H1 (cell line): ENCODE results near the gene CAPZB. TPM values are rescaled to one million over a fixed set of nuclear protein-coding genes. Genes with fewer than 3 reads are reported as not detected.

Experiments used
- CTCF ChIA-PET: fragments of 300-600 bp; sonication (Branson Sonifier 250); formaldehyde crosslinking; loops from one replicate; lab custom pipeline; 2021; ENCODE audit not compliant: partially characterized antibody; lab: Charles Lee
- POLR2A ChIA-PET: fragments of 300-600 bp; sonication (Branson Sonifier 250); formaldehyde crosslinking; loops from one replicate; lab custom pipeline; 2021; ENCODE audit warnings: inconsistent platforms; ENCODE audit not compliant: partially characterized antibody; lab: Charles Lee
- DNase-seq, 2 experiments: peaks; one replicate each; pipeline versions ENCODE4 v3.0.0 to v3.0.0-alpha.2; 2010 to 2022; ENCODE audit warnings: low spot score in 2 of 2, low read depth in 1 of 2, mixed read lengths in 1 of 2
- FAIRE-seq: peaks from 2 replicates; lab custom pipeline; 2011; peaks lifted over from hg19 to GRCh38; lab: Jason Lieb, UNC
- H2AFZ ChIP-seq: 2 replicates; pipeline ENCODE4 v1.8.1; 2012; ENCODE audit warnings: low read length, inconsistent platforms
- H2AK5ac ChIP-seq: 2 replicates; pipeline ENCODE4 v1.6.1; 2013; ENCODE audit warnings: low read depth, low read length
- H2BK120ac ChIP-seq: replicated peaks from 2 replicates; pipeline ENCODE3; 2013; ENCODE audit warnings: low read depth, low read length, inconsistent platforms
- H2BK12ac ChIP-seq: 2 replicates; pipeline ENCODE4 v1.6.1; 2013; ENCODE audit warnings: low read depth, low read length
- H2BK15ac ChIP-seq: 2 replicates; pipeline ENCODE4 v1.6.1; 2013; ENCODE audit warnings: low read length
- H2BK20ac ChIP-seq: 2 replicates; pipeline ENCODE4 v1.6.1; 2013; ENCODE audit warnings: low read length
- H2BK5ac ChIP-seq: 2 replicates; pipeline ENCODE4 v1.6.1; 2013; ENCODE audit warnings: low read depth, low read length
- H3K14ac ChIP-seq: 2 replicates; pipeline ENCODE4 v1.6.1; 2013; ENCODE audit warnings: inconsistent platforms; ENCODE audit not compliant: insufficient read length
- H3K18ac ChIP-seq: 2 replicates; pipeline ENCODE4 v1.6.1; 2013; ENCODE audit warnings: low read length; ENCODE audit errors: extremely low read depth
- H3K23ac ChIP-seq: 2 replicates; pipeline ENCODE4 v1.6.1; 2013; ENCODE audit warnings: inconsistent platforms; ENCODE audit not compliant: insufficient read length
- H3K23me2 ChIP-seq: 2 replicates; pipeline ENCODE4 v1.6.1; 2013; ENCODE audit warnings: low read depth, low read length
- H3K27ac ChIP-seq: 2 replicates; pipeline ENCODE4 v1.6.1; 2011; ENCODE audit warnings: low read depth, low read length, inconsistent platforms
- H3K27me3 ChIP-seq, 4 experiments: replicated peaks in 1 of 4; 1 replicate in 1 of 4; 2 replicates in 3 of 4; pipeline versions ENCODE4 v1.6.1 to v1.8.1; 2011 to 2013; ENCODE audit warnings: low read length in 3 of 4, mild to moderate bottlenecking in 3 of 4, inconsistent platforms in 2 of 4, mixed read lengths in 2 of 4, moderate library complexity in 1 of 4; ENCODE audit not compliant: control insufficient read depth in 3 of 4, insufficient read depth in 3 of 4; ENCODE audit errors: extremely low read depth in 1 of 4
- H3K36me3 ChIP-seq, 4 experiments: 2 replicates each; pipeline versions ENCODE4 v1.6.1 to v1.8.1; 2011 to 2013; ENCODE audit warnings: mild to moderate bottlenecking in 4 of 4, low read length in 3 of 4, moderate library complexity in 2 of 4, control low read depth in 1 of 4, inconsistent platforms in 1 of 4; ENCODE audit not compliant: insufficient read depth in 4 of 4, control insufficient read depth in 2 of 4
- H3K4ac ChIP-seq: replicated peaks from 2 replicates; pipeline ENCODE3; 2013; ENCODE audit warnings: low read length, low read depth, mixed read lengths, inconsistent platforms; ENCODE audit not compliant: insufficient read length
- H3K4me1 ChIP-seq, 4 experiments: replicated peaks in 1 of 4; 1 replicate in 1 of 4; 2 replicates in 3 of 4; pipeline versions ENCODE4 v1.6.1 to v1.8.1; 2011 to 2013; ENCODE audit warnings: low read length in 3 of 4, inconsistent platforms in 2 of 4, mixed read lengths in 1 of 4; ENCODE audit not compliant: insufficient read depth in 4 of 4, control insufficient read depth in 3 of 4
- H3K4me2 ChIP-seq, 2 experiments: 2 replicates each; pipeline versions ENCODE4 v1.6.1 to v1.8.1; 2011 to 2013; ENCODE audit warnings: low read depth in 2 of 2, low read length in 2 of 2, control low read depth in 1 of 2, inconsistent platforms in 1 of 2, mild to moderate bottlenecking in 1 of 2; ENCODE audit not compliant: insufficient read depth in 1 of 2
- H3K4me3 ChIP-seq, 4 experiments: fragments of 200-600, 300-600 bp in 1 of 4; sonication (generic), shearing (Covaris generic), sonication (Bioruptor Twin) in 1 of 4; 2 replicates each; pipeline versions ENCODE4 v1.5.1 to v1.8.1; 2011 to 2016; ENCODE audit warnings: low read length in 4 of 4, low read depth in 3 of 4, control low read depth in 2 of 4, inconsistent platforms in 2 of 4, mild to moderate bottlenecking in 2 of 4, mixed read lengths in 1 of 4, moderate library complexity in 1 of 4; ENCODE audit not compliant: insufficient read depth in 2 of 4; ENCODE audit errors: extremely low read depth in 1 of 4
- H3K56ac ChIP-seq: replicated peaks from 2 replicates; pipeline ENCODE3; 2013; ENCODE audit warnings: low read depth, mild to moderate bottlenecking, mixed read lengths, low read length, inconsistent platforms; ENCODE audit not compliant: insufficient read length
- H3K79me1 ChIP-seq: 2 replicates; pipeline ENCODE4 v1.6.1; 2013; ENCODE audit warnings: low read depth, low read length, control low read depth
- H3K79me2 ChIP-seq, 2 experiments: 2 replicates each; pipeline versions ENCODE4 v1.6.1 to v1.8.1; 2012 to 2013; ENCODE audit warnings: low read length in 2 of 2, mild to moderate bottlenecking in 2 of 2, inconsistent platforms in 1 of 2; ENCODE audit not compliant: insufficient read depth in 2 of 2, control insufficient read depth in 1 of 2
- H3K9ac ChIP-seq, 4 experiments: replicated peaks in 1 of 4; 1 replicate in 1 of 4; 2 replicates in 3 of 4; pipeline versions ENCODE4 v1.6.1 to v1.8.1; 2011 to 2013; ENCODE audit warnings: low read depth in 3 of 4, low read length in 3 of 4, control low read depth in 2 of 4, mild to moderate bottlenecking in 2 of 4, moderate library complexity in 2 of 4, inconsistent platforms in 1 of 4; ENCODE audit errors: extremely low read depth in 1 of 4
- H3K9me3 ChIP-seq, 2 experiments: 2 replicates each; pipeline versions ENCODE4 v1.6.1 to v1.8.1; 2012 to 2013; ENCODE audit warnings: mild to moderate bottlenecking in 2 of 2, moderate library complexity in 2 of 2, control low read depth in 1 of 2, inconsistent platforms in 1 of 2, low read depth in 1 of 2, low read length in 1 of 2, mixed read lengths in 1 of 2; ENCODE audit not compliant: insufficient read depth in 2 of 2
- H4K20me1 ChIP-seq, 2 experiments: replicated peaks in 1 of 2; 2 replicates each; pipeline versions ENCODE3 to v1.8.1; 2011 to 2013; ENCODE audit warnings: inconsistent platforms in 2 of 2, low read length in 2 of 2, mild to moderate bottlenecking in 1 of 2; ENCODE audit not compliant: insufficient read depth in 2 of 2, control insufficient read depth in 1 of 2
- H4K5ac ChIP-seq: 2 replicates; pipeline ENCODE4 v1.6.1; 2013; ENCODE audit warnings: low read length, low read depth, mixed read lengths, inconsistent platforms; ENCODE audit not compliant: insufficient read length
- H4K8ac ChIP-seq: 2 replicates; pipeline ENCODE4 v1.8.0; 2013; ENCODE audit warnings: mild to moderate bottlenecking, moderate library complexity, low read length, inconsistent platforms; ENCODE audit not compliant: insufficient read depth; ENCODE audit errors: extremely low read depth
- H4K91ac ChIP-seq: replicated peaks from 2 replicates; pipeline ENCODE3; 2013; ENCODE audit warnings: low read length, mixed read lengths, inconsistent platforms; ENCODE audit not compliant: insufficient read length
- CREB1 ChIP-seq: IDR thresholded peaks from 2 replicates; pipeline ENCODE4 v1.6.1; 2012; ENCODE audit warnings: inconsistent platforms
- EZH2 ChIP-seq: fragments of 200-600 bp; sonication (generic); IDR thresholded peaks from 2 replicates; pipeline ENCODE4 v1.7.1; 2012; ENCODE audit warnings: low read depth, mild to moderate bottlenecking, moderate library complexity, low read length, inconsistent platforms; ENCODE audit not compliant: severe bottlenecking
- GTF2F1 ChIP-seq: IDR thresholded peaks from 2 replicates; pipeline ENCODE4 v1.6.1; 2012; ENCODE audit warnings: low read depth, low read length, improper control_type of control experiment, borderline replicate concordance
- KDM1A ChIP-seq: fragments of 200-600, 300-600 bp; sonication (generic); IDR thresholded peaks from 2 replicates; pipeline ENCODE4 v1.7.1; 2016; ENCODE audit warnings: mild to moderate bottlenecking, low read length, borderline replicate concordance
- MAX ChIP-seq: IDR thresholded peaks from 2 replicates; pipeline ENCODE4 v1.6.1; 2012; ENCODE audit warnings: inconsistent platforms
- PHF8 ChIP-seq: fragments of 200-600 bp; sonication (generic); conservative IDR thresholded peaks from 2 replicates; pipeline ENCODE4 v1.7.1; 2012; ENCODE audit warnings: low read depth, mild to moderate bottlenecking, inconsistent platforms, low read length, moderate library complexity
- RFX5 ChIP-seq: IDR thresholded peaks from 2 replicates; pipeline ENCODE4 v1.6.1; 2011; ENCODE audit warnings: low read depth, low read length, improper control_type of control experiment, borderline replicate concordance
- SAP30 ChIP-seq: fragments of 300-600 bp; sonication (generic); IDR thresholded peaks from 2 replicates; pipeline ENCODE4 v1.7.1; 2012; ENCODE audit warnings: low read length, moderate library complexity, mild to moderate bottlenecking, inconsistent platforms; ENCODE audit not compliant: insufficient read depth, insufficient replicate concordance
- SRF ChIP-seq: IDR thresholded peaks from 2 replicates; pipeline ENCODE4 v1.6.1; 2011; ENCODE audit warnings: mild to moderate bottlenecking, low read depth, low read length, moderate library complexity
- WGBS, 2 experiments: shearing (Covaris generic) in 1 of 2; methylation state at CpG; one replicate each; pipeline versions ENCODE4 v1.1.6 to v1.1.7; 2013 to 2015; ENCODE audit warnings: low lambda C conversion rate in 2 of 2, mixed read lengths in 2 of 2, inconsistent platforms in 1 of 2, low coverage in 1 of 2, missing lambda C conversion rate in 1 of 2; ENCODE audit not compliant: insufficient replicate concordance in 2 of 2, insufficient coverage in 1 of 2, insufficient read length in 1 of 2; ENCODE audit errors: extremely low coverage in 1 of 2, missing lambda C conversion rate in 1 of 2; 5-methylcytosine and 5-hydroxymethylcytosine counted together
- polyA plus RNA-seq, 7 experiments: library from polyadenylated mRNA; depleted of rRNA in 3 of 7; stranded (reverse) in 5 of 7; unstranded in 2 of 7; fragments of >200 nt in 5 of 7; fragments of 200-250 nt in 2 of 7; gene quantifications; 1 replicate in 5 of 7; 2 replicates in 1 of 7; 4 replicates in 1 of 7; pipeline versions ENCODE4 v1.2.1 to v1.2.3, GENCODE V29; 2011 to 2013; ENCODE audit warnings: missing spikeins in 2 of 7, mixed read lengths in 2 of 7
- total RNA-seq: library from RNA; stranded (reverse); fragmentation: NEBNext Ultra II Directional; extraction: Animal tissue kit (Norgen Biotek cat#: 25700); gene quantifications from 2 replicates; pipeline ENCODE4 v1.2.1, GENCODE V29; 2021

CAPZB gene
- total and polyA plus RNA-seq, 2 of the 8 experiments (the other 6 are each of a cell fraction or from before 2014, with no cell fraction given), result 162 to 371 TPM

DNA sequence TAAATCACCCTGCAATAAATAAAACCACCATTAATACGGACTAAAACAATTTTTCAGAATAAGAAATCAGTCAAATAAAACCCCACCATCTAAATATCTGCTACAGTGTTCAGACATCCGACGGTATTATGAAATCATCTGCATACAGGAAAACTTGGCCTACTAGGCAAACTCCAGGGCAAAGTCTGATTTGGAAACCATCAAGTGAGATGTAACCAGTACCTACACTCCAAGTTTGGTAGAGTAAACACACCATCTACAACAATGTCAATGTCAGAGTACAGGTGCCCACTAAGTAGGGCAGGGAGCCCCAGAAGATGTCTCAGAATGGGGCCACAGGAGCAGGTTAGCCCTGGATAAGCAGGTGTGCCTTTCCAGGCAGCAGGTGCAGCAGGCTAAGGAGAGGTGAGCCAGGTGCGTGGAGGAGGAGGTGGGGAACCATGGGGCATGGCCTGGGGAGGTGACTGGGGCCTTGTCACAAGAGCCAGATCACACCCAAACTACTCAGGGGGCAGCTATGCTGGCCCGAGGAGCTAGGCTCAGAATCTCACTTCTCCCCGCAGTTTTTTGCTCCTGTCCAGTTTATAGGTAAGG, 59.6 kb downstream of the CAPZB start:
- H4K91ac ChIP-seq, result no peak overlapping the region
- POLR2A ChIA-PET, result no interaction called here
- H3K4ac ChIP-seq, result no peak overlapping the region
- peaks cover 0 to 4% (median 0%) of the 10 kb centered on the region in 4 experiments; a peak in 1 of 8 replicates for H3K36me3 ChIP-seq
- H2BK15ac ChIP-seq, result no peak overlapping the region
- H3K79me2 ChIP-seq, result peaks cover 12 to 96% of the 10 kb centered on the region in 2 experiments
- no peak overlapping the region for H2BK120ac ChIP-seq
- DNase-seq (no peak), FAIRE-seq (no peak)
- H3K9me3 ChIP-seq, result no peaks in the 10 kb centered on the region
- no peak overlapping the region for H3K4me3 ChIP-seq
- H3K23me2 ChIP-seq, result no peaks in the 10 kb centered on the region
- CTCF ChIA-PET, result interaction anchor here (1.3 to 3.2 kb wide), 4 partner anchors 12 to 237 kb away, joined by 3 to 11 read pairs (median 8); no protein-coding TSS in a partner anchor
- H2AK5ac ChIP-seq, result no peak overlapping the region
- H4K20me1 ChIP-seq, result peaks cover 37 to 47% of the 10 kb centered on the region in 2 experiments
- no peak overlapping the region for H3K23ac ChIP-seq
- no peak overlapping the region for H2AFZ ChIP-seq
- H2BK20ac ChIP-seq, result no peak overlapping the region
- H3K79me1 ChIP-seq, result peaks cover 21% of the 10 kb centered on the region
- no peak overlapping the region for H4K5ac ChIP-seq
- no peak overlapping the region for H4K8ac ChIP-seq
- no peak overlapping the region for H3K56ac ChIP-seq
- H3K9ac ChIP-seq, result no peak overlapping the region
- no peak overlapping the region for H3K14ac ChIP-seq
- peaks cover 0 to 3% (median 0%) of the 10 kb centered on the region in 4 experiments; a peak in 1 of 7 replicates for H3K4me1 ChIP-seq
- no peaks in the 10 kb centered on the region for H3K27me3 ChIP-seq
- no peak overlapping the region for H2BK5ac ChIP-seq
- H2BK12ac ChIP-seq, result no peak overlapping the region
- H3K27ac ChIP-seq, result no peak overlapping the region
- 87% methylated on average over 6 of the region's 6 CpGs; no CpG with 5 or more reads in 1 of the 2 experiments for WGBS, 2 experiments
- no peak overlapping the region for H3K18ac ChIP-seq
- no peak overlapping the region for H3K4me2 ChIP-seq
- TF ChIP-seq SAP30, result no peak
- no peak for TF ChIP-seq SRF
- no peak for TF ChIP-seq GTF2F1
- TF ChIP-seq RFX5, result no peak
- no peak for TF ChIP-seq KDM1A
- no peak for TF ChIP-seq EZH2
- no peak for TF ChIP-seq PHF8
- TF ChIP-seq MAX, result no peak
- no peak for TF ChIP-seq CREB1
- TF ChIP-seq, all 59 proteins: peak for 0
